Stimulated activated CD4-positive, alpha-beta T cell treated with anti-CD3 and anti-CD28 coated beads, Interleukin-1b, Interleukin-23, amount 100 ng/mL, for 24 hours (primary cell): ENCODE measurements around the gene MAP3K15.
"Not testable (repeated sequence)": the region's sequence is repeated elsewhere in the genome, so short reads cannot be mapped to it uniquely, and the experiment has no call there.

Experiments used
- DNase-seq, 4 experiments: peaks; one replicate each; pipeline ENCODE4 v3.0.0-alpha.2; 2020; ENCODE audit warnings: low read depth in 4 of 4, low spot score in 1 of 4

Gene MAP3K15

GRCh38 chrX:19540076-19540475 is 24.8 kb upstream of the MAP3K15 start:
- DNase-seq, result no peak

- DNase-seq, result no peak
These were observed 24.4 kb upstream of the MAP3K15 start for GRCh38 chrX:19539665-19540064.

DNA sequence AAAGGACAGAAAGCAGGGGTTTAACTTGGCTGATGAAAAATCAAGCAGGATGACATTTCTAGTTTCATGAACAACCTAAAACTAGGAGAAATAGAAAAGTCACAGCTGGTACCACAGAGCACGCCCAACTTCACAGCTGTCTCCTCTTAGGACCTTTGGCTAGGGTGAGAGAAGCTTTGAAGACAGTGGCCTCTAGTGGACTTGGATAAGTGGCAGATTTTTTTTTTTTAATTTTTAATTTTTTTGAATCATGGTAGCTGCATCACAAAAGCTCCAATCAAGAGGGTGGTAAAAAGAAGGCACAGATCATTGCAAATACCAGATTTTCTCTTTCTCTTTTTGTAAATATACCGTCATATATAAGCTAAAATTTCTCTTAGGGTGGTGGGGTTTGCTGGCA is 20.2 kb upstream of the MAP3K15 start:
- no peak for DNase-seq

DNA sequence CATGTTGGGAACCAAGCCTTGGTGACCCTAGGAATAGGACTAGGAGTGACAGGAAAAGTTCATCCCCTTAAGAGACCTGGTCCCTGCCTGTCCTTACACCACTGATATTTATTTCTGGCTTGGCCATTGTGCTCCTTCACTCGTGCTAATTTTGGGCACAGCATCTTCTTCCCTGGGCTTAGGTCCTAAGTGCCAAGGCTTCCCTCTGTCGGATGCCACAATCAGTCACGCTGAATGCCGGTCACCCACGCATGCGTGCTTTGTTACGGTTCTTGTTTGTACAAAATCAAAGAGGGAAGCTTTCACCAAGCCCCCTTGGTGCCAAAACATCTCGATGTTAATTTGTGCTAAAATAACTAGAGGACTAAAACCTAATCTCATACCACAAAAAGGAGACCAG is 17.4 kb upstream of the MAP3K15 start:
- DNase-seq, result no peak

DNA sequence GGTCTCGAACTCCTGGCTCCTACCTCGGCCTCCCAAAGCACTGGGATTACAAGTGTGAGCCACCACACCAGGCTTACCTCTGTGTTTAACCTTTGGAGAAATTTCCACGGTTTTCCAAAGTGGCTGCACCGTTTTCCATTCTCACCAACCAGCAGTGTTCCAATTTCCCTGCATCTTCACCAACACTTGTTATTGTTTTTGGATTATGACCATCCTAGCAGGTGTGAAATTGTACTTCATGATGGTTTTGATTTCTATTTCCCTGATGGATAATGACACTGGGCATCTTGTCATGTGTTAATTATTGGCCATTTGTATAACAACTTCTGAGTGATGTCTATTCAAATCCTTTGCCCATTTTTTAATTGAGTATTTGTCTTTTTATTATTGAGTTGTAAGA is 2.7 kb upstream of the MAP3K15 start:
- DNase-seq, result no peak

GRCh38 chrX:19515615-19516105 is 352 bp upstream of the MAP3K15 start:
- no peak for DNase-seq

DNA sequence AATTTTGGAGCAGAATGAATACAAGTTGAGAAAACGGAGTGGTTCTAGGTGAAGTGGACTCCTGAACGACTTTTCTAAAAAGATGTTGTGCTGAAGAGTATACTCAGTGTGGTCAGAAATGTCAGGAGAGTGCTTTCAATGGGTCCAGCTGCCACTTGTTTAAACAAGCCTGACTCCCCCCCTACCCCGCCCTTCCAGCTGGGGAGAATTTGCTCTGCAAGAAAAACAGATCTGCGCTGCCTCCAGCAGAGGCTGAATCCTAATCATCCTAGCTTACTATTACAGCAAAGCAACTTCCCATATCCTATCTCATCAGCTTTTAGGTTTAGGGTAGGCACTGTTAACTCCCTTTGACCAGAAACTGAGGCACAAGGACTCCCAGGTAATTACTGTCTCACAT is 1.9 kb downstream of the MAP3K15 start:
- DNase-seq, result no peak

GRCh38 chrX:19512961-19513360 is 2.3 kb downstream of the MAP3K15 start:
- DNase-seq, result no peak

- DNase-seq, result no peak
These were observed 2.9 kb downstream of the MAP3K15 start for GRCh38 chrX:19512359-19512758.

GRCh38 chrX:19511796-19512195 is 3.5 kb downstream of the MAP3K15 start:
- DNase-seq, result not testable (repeated sequence)

- no peak for DNase-seq
These were observed 18.6 kb downstream of the MAP3K15 start for GRCh38 chrX:19496711-19497110.

DNA sequence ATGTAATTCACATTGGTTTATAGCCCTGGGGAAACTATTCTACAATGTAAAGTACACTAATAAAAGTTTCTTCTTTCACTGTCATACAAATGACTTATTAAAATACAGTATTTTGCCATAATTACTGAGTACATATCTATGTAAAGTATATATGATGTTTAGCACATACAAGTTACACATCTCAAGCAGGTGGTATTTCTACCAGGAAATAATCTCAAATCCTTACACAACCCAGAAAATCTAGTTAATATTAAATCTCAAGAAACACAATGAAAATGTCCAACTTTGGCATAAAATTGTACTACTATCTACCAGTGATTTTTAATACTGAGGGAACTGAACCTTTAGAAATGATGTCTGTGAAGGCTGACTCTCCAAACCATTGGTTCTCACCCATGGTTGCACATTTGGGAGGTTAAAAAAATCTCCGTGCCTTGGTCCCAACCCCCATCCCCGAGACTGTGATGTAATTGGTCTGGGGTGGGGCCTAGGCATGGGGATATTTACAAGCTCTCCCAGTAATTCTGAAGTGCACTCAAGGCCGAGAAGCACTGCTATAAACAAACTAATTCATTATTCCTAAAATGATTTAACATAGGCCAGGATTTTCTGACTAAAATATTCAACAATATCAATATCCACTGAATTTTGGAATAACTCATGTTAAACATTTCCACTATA is 27.6 kb downstream of the MAP3K15 start:
- no peak for DNase-seq

- DNase-seq, result no peak
These were observed 35.9 kb downstream of the MAP3K15 start for GRCh38 chrX:19479458-19479857.

- DNase-seq, result not testable (repeated sequence)
These were observed 46.9 kb downstream of the MAP3K15 start for GRCh38 chrX:19468383-19468782.

DNA sequence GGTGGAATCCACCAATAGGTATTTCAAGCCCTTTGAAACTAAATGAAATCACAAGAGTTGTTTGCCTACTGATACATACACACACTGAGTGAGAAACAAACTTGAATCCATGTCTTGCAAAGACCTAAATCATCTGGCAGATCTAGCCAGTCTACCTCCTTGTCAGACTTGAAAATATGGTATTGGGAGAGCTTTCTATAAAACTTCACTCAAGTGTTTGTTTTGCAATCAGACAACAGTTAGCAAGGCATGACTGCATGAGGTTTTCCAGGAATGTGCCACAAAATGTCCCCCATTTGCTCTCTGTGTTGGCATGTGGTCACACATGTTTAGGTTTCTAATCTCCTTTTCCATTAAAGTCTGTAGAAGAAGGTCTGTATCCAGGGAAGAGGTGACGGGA is 52.4 kb downstream of the MAP3K15 start:
- DNase-seq, result no peak

DNA sequence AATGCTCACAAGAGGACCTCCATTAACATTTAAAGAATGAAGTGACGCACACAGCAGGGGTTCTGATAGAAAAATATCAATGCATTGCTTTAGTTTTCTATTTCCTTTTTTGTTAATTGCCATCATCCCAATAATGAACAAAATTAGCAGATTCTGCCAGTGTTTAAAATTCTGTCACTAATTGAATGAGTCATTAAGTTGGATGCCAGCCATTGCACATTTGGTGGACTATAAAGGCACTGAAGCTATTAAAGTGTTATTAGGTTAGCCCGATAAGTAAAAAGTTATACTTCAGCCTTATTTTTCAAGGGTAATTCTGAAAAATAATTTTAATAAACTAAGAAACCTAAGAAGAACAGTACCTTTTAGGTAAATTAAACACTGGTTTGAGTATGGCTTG is 53.1 kb downstream of the MAP3K15 start:
- DNase-seq, result no peak

DNA sequence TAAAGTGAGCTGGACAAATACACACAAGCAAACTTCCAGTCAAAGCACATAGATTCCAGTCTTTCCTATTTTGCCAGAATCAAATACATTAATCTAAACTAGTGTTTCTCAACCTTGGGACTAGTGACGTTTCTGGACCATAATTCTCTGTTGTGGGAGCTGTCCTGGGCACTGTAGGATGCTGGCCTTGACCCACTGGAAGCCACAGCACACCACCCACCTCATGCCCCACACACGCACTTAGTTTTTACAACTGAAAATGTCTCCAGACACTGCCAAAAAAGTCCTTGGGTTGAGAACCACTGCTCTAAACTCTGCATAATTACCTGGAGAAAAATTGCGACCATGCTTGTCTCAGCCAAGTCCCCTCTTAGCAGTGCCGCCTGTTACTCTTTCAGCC is 57.6 kb downstream of the MAP3K15 start:
- no peak for DNase-seq

- no peak for DNase-seq
These were observed 67.2 kb downstream of the MAP3K15 start for GRCh38 chrX:19448077-19448476.

GRCh38 chrX:19446397-19446796 is 68.9 kb downstream of the MAP3K15 start:
- no peak for DNase-seq

GRCh38 chrX:19445772-19446171 is 69.5 kb downstream of the MAP3K15 start:
- not testable (repeated sequence) for DNase-seq

DNA sequence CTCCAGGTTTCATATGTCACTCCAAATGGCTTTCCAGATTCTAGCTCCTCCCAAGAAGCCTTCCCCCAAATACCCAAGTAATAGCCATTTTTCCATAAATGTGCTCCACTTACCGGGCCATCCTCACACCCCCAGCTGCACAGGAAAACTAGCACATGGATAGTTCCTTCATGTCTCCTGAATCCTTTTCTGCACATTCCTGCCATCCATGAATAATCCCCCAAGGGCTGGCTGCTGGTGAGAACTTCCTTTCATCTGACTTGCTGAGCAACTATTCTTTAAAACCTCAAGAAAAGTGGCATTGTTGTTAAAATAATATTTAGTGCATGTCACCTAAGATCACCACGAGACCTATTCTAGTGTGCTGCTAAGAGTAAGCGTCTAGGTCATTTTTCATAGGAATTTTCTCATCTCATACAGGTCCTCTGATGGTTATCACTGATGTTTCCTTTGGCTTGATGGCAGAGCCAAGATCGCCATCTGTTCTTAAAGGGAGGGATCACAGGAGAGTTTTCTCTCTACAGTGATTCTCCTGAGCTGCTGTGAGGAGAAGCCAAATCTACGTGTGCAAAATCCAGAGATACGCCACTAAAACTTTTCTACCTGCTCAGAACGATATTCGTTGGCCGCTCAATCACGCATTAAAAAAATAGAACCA is 71.3 kb downstream of the MAP3K15 start:
- DNase-seq, result no peak

GRCh38 chrX:19440713-19441112 is 74.6 kb downstream of the MAP3K15 start:
- no peak for DNase-seq

- not testable (repeated sequence) for DNase-seq
These were observed 92.6 kb downstream of the MAP3K15 start for GRCh38 chrX:19422661-19423060.
